ENCODE measurements around the gene VEPH1.

The VEPH1 gene

DNA sequence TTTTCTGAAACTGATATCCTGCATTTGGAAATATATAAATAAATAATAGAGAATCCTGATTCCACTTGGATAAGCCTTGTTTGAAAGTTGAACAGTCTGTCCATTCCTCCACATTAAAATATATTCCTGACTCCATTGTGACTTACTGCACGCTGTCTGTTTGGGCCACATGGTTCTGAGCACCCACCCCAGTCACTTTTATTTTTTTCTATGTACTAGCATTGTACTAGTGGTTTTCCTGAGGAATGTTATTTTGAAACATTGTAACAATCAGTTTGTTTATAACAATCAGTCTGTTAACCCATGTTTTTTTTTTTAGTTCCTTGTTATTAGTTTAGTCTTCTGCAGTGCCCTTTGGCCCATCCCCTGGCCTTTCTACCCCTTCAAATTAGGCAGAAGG, 255.8 kb downstream of the VEPH1 start:
- no peak for DNase-seq

- no peak for DNase-seq
These were observed 260.4 kb downstream of the VEPH1 start for GRCh38 chr3:157242836-157243235.

DNA sequence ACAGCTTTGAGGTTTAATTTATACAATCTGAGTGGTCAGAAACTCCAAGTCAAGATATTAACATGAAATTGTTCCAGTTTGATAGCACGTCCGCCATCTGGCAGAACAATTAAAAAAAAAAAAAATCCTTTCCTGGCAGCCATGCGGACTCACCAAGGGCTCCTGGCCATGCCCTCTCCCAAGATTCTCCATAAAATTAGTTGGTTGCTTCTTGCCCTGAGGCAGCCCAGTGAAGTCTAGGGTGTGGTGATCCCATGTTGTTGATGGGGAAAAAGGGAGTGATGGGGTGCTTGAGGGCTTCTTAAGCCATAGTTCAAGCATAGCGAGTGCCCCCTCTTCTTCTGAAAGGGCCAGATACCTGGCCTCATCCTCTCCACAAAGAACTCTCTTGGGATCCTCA, 261.6 kb downstream of the VEPH1 start:
- no peak for DNase-seq

DNA sequence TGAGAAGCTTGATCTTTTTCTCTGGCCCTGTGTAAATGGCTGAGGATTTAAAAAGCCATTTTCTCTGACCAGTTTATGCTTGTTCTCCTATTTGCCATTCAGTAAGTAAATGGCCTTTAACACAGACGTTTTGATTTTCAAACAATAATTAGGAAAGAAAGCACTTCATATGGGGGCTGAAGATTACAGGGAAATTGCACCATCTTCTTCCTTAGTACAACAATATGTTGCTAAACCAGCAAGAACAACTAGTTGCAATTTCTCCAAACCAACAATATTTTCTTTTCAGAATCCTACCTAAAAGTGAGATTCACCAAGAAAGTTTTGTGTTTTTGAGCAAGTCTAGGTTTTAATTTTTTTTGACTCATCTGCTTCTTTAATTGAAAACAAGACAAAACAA, 262.8 kb downstream of the VEPH1 start:
- DNase-seq = no peak

- peak; percentile 23 for DNase-seq
These were observed 264.0 kb downstream of the VEPH1 start for GRCh38 chr3:157239082-157239704.

DNA sequence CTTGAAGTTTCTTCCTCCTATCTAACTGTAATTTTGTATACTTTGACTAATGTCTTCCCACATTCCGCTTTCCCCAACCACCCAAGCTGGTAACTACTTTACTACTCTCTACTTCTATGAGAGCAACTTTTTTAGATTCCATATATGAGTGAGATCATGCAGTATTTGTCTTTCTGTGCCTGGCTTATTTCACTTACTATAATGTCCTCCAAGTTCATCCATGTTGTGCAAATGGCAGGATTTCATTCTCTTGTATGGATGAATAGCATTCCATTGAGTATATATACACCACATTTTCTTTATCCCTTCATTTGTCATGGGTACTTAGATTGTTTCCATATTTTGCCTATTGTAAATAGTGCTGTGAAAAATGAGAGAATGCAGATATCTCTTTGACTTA, 264.8 kb downstream of the VEPH1 start:
- no peak for DNase-seq

DNA sequence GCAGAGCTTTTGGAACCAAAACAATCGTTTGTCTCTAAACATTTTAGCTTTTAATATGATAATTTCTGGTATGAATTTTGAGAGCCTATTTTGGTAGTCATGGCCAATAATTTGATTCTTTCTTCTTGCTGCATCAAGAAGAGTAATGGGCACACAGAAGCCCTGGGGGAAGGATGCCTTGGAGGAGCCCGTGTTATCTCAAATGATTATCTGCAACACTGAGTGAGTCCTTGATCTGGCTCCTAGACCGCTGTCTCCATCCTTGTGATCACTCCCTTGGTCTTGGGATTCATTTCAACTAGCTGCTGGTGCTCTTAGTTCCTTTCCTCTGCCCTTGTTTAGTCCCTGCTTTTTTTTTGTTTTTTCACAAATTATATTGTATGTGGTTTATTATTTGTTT, 265.3 kb downstream of the VEPH1 start:
- no peak for DNase-seq

DNA sequence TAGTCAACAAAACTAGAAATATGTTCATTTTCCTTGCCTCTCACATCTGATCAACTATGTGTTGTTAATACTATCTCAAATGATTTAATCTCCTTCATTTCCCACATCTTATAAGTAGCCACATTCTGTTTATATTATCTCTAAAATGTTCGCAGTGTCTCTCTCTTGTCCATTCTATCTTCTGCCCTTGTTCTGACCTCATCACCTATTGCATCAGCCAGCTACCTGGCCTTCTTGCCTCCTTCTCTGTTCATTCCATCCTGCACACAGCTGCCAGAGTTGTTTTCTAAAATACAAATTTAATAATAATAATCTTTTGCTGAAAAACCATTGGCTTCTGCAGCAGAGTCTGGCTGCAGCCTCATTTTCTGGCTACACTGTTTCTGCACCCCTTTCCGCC, 267.9 kb downstream of the VEPH1 start:
- DNase-seq = no peak

GRCh38 chr3:157233923-157234322, 269.3 kb downstream of the VEPH1 start:
- no peak for DNase-seq

GRCh38 chr3:157232141-157232540, 271.1 kb downstream of the VEPH1 start:
- DNase-seq = no peak

- DNase-seq = no peak
These were observed 272.1 kb downstream of the VEPH1 start for GRCh38 chr3:157231071-157231470.

GRCh38 chr3:157226173-157226847, 276.9 kb downstream of the VEPH1 start:
- DNase-seq = no peak

GRCh38 chr3:157225001-157225400, 278.2 kb downstream of the VEPH1 start:
- no peak for DNase-seq

GRCh38 chr3:157220883-157221282, 282.3 kb downstream of the VEPH1 start:
- no peak for DNase-seq

- DNase-seq = no peak
These were observed 283.0 kb downstream of the VEPH1 start for GRCh38 chr3:157220211-157220610.

GRCh38 chr3:157219215-157219614, 284.0 kb downstream of the VEPH1 start:
- DNase-seq = no peak

Data from NCI-H1694 treated with DMSO at 0.1 percent for 48 hours (cell line).